Hypothalamus (tissue), 51 donors: ENCODE results near the gene OPCML.

Source experiments
- DNase-seq, 51 donors: peaks; one replicate each; lab custom pipeline; 2025; lab: John Stamatoyannopoulos, UW

Gene OPCML

GRCh38 chr11:132886335-132886734, 646.0 kb downstream of the OPCML start:
- DNase-seq = no peak

- DNase-seq = no peak
Observed at GRCh38 chr11:132883241-132883640, 649.1 kb downstream of the OPCML start.

- DNase-seq = no peak
Observed at GRCh38 chr11:132881622-132882021, 650.7 kb downstream of the OPCML start.

- no peak for DNase-seq
Observed at GRCh38 chr11:132878111-132878510, 654.2 kb downstream of the OPCML start.

- no peak for DNase-seq
Observed at GRCh38 chr11:132876705-132877104, 655.6 kb downstream of the OPCML start.

- DNase-seq = no peak
Observed at GRCh38 chr11:132876239-132876638, 656.1 kb downstream of the OPCML start.

- DNase-seq = peak in 1 of 51 donors; percentile 12
Observed at GRCh38 chr11:132874638-132875037, 657.7 kb downstream of the OPCML start.

- DNase-seq = no peak
Observed at GRCh38 chr11:132873841-132874240, 658.5 kb downstream of the OPCML start.

GRCh38 chr11:132872211-132872610, 660.1 kb downstream of the OPCML start:
- no peak for DNase-seq

- DNase-seq = no peak
Observed at GRCh38 chr11:132866783-132867545, 665.3 kb downstream of the OPCML start.

- DNase-seq = no peak
Observed at GRCh38 chr11:132865623-132866022, 666.7 kb downstream of the OPCML start.

- DNase-seq = no peak
Observed at GRCh38 chr11:132864811-132865576, 667.3 kb downstream of the OPCML start.

GRCh38 chr11:132862933-132863332, 669.4 kb downstream of the OPCML start:
- DNase-seq = no peak

GRCh38 chr11:132862137-132862536, 670.2 kb downstream of the OPCML start:
- DNase-seq = no peak

- DNase-seq = no peak
Observed at GRCh38 chr11:132859306-132859705, 673.0 kb downstream of the OPCML start.

- DNase-seq = no peak
Observed at GRCh38 chr11:132858223-132858622, 674.1 kb downstream of the OPCML start.

- DNase-seq = no peak
Observed at GRCh38 chr11:132856032-132856431, 676.3 kb downstream of the OPCML start.

- DNase-seq = no peak
Observed at GRCh38 chr11:132855516-132855915, 676.8 kb downstream of the OPCML start.

GRCh38 chr11:132853886-132854285, 678.4 kb downstream of the OPCML start:
- no peak for DNase-seq

GRCh38 chr11:132852361-132852760, 679.9 kb downstream of the OPCML start:
- DNase-seq = peak in 2 of 51 donors; percentile 5 to 18

- no peak for DNase-seq
Observed at GRCh38 chr11:132851247-132851646, 681.1 kb downstream of the OPCML start.

GRCh38 chr11:132850266-132850665, 682.0 kb downstream of the OPCML start:
- DNase-seq = no peak
